HG03565 (cell line): ENCODE measurements around the gene RDH12.
"Not testable (repeated sequence)": the region's sequence is repeated elsewhere in the genome, so short reads cannot be mapped to it uniquely, and the experiment has no call there.

ENCODE experiments used
- ATAC-seq: cut with Tn5 transposase; IDR thresholded peaks from one replicate; pipeline ENCODE4 v1.9.1; 2021; ENCODE audit warnings: mild to moderate bottlenecking, moderate library complexity; ENCODE audit not compliant: unreplicated experiment

The RDH12 gene

DNA sequence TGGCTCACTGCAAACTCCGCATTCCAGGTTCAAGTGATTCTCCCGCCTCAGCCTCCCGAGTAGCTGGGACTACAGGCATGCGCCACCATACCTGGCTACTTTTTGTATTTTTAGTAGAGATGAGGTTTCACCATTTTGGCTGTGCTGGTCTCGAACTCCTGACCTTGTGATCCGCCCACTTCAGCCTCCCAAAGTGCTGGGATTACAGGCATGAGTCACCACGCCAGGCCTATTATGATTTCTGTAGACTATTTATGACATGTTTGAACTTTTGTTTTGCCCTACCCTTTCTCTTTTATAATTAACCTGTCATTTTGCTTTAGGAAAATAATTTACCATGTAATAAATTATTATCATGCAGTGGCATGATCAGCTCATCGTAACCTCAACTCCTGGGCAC lies at the start of gene RDH12:
Gene RDH12 (plus strand): TSS at position 395 of the 400 bp plus-strand sequence. CDS start 20,757 bp downstream, outside the sequence.
- ATAC-seq: not testable (repeated sequence)

- ATAC-seq: no peak
Observed at GRCh38 chr14:67652189-67652588, 49.5 kb upstream of the RDH12 start.

DNA sequence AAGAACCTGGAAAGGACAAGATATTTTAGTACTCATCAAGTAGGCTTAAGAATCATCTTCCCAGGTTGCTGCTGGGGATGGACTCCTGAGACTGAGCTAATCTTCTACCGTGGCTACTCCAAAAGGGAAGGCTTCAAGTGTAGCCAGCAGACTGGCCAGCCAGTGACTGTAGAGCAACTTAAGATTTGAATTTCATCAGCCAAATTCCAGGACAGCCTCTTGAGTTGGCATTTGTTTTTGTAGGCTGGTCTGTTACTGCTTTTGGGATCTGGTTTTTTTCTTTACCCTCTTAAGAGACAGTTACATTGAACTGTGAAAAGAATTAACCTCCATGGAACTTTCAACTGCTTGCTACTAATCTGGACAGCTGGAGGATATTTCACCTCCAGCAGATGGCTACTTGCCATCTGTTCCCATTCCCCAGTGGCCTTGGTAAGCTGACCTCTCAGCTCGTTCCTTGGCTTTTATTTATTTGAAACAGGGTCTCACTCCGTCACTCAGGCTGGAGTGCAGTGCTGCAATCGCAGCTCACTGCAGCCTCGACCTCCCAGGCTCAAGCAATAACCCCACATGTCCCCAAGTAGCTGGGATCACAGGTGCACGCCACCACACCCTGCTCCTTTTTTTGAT lies 47.9 kb upstream of the RDH12 start:
- no peak for ATAC-seq

- no peak for ATAC-seq
Observed at GRCh38 chr14:67663633-67664032, 38.1 kb upstream of the RDH12 start.

- ATAC-seq: no peak
Observed at GRCh38 chr14:67665868-67666267, 35.8 kb upstream of the RDH12 start.

DNA sequence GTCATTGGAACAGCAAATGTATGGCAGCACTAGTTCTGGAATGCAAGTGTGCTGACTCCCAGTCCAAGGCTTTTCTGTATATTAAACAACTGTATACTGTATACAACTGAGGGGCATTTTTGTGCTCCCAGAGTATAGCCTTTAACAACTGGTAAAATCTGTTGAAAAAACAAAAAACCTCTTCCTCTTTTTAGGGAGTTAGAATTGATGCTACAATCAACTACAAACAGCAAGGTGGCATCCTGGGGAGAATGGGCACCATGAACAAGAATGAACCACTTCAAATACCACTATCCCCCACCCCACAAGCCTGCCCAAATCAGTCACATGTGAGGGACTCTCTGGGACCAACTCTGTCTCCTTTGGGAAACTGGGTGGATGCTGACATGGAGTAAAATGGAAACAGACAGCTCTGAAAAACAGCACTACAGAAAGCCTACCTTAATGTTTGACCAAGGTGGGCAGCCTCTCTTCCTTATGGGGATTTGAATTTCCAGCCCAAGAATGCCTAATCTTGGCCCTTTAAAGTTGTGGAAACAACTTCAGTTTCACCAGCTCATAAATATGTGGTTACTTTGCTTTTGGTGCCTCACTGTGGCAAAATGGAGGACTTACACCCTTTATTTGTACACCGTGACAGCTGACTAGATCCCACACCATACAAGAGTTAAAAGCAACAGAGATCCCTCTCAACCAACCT lies 34.8 kb upstream of the RDH12 start:
- ATAC-seq: no peak

- ATAC-seq: no peak
Observed at GRCh38 chr14:67668559-67668958, 33.1 kb upstream of the RDH12 start.

- no peak for ATAC-seq
Observed at GRCh38 chr14:67673451-67673850, 28.2 kb upstream of the RDH12 start.

DNA sequence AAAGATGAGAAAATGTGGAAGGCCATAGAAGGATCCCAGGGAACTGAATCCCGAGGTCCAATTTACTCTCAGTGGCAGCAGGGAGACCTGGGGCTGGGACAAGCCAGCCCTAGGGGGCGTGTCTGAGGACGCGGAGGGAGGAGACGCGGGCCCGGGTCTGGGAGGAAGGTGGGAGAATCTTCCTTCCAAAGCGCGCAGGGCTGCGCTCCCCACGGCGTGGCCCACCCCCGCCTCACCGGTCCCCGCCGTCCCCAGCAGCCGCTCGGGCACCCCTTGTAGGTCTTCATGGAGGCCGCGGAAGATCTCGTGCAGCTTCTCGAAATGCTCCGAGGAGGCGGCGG lies 27.6 kb upstream of the RDH12 start:
- ATAC-seq: peak; percentile 15

DNA sequence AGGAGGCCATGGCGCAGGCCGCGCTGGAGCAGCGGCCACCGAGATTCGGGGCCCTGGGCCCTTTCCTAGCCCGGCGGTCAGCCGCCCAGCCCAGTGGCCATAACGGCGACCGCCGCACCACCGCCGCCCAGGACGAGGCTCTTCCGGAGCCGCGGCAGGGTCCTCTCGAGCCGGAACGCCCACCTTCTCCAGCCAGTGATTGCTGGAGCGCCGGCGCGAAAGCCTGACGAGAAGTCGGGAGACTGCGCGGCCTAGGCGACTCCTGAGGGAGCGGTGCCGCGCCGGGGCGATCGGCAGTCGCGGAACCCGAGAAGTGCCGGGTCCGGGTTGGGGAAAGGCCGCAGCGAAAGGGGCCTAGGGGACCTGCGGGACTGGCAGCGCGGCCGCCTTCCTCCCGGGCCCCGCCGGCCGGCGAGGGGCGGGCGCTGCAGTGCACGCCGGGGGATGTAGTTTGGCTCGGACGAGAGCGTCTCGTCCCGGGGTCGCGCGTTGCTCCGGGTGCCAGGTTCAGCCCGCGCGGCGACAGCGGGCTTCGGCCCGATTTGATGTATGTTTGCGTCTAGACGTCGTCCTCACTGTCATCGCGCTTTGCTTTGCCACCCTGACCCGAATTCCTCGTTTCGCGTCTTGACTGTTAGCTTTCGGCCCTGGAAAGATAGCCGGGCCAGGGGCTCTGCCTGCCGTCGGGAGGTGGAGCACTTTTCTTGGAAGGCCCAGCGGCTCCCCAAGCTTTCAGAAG lies 27.0 kb upstream of the RDH12 start, which contains the start of gene VTI1B:
Gene VTI1B (minus strand): TSS at position 153 of the 739 bp plus-strand sequence. CDS start 143 bp downstream, at position 10.
- ATAC-seq: peak; percentile 73

GRCh38 chr14:67675219-67675582 lies 26.5 kb upstream of the RDH12 start:
- no peak for ATAC-seq

DNA sequence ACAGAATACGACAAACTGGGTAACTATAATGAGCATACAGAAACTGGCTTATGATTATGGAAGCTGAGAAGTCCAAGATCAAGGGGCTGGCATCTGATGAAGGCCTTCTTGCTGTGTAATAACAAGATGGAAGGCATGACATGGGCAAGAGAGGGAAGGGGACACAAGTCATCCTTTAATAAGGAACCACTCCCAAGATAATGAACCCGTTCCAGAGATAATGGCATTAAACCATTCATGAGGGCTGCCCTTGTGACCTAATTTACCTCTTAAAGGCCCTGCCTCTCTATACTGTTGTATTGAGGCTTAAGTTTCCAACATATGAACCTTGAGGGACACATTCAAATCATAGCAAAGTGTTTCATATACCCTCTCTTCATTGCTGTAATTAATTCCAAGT lies 22.7 kb upstream of the RDH12 start:
- no peak for ATAC-seq

DNA sequence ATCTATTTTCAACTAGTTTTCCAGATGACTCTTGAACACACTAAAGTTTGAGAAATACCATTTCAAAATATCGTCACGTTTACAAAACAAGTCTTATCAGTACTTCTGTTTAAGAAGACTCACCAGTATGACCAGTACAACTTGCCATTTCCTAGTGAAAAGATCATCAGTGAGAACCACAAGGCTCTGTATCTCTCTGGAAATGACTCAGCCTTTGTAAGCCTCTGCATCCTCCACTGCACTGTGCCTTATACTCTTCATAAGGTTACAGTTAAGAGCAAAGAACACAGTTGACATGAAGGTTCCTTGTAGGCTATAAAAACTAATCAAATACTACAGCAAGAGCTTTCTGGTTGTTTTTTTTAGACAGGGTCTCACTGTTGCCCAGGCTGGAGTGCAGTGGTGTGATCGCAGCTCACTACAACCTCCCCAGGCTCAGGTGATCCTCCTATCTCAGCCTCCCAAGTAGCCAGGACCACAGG lies 21.5 kb upstream of the RDH12 start:
- peak; percentile 96 for ATAC-seq

GRCh38 chr14:67680941-67681340 lies 20.7 kb upstream of the RDH12 start:
- no peak for ATAC-seq

GRCh38 chr14:67683842-67684241 lies 17.8 kb upstream of the RDH12 start:
- no peak for ATAC-seq

DNA sequence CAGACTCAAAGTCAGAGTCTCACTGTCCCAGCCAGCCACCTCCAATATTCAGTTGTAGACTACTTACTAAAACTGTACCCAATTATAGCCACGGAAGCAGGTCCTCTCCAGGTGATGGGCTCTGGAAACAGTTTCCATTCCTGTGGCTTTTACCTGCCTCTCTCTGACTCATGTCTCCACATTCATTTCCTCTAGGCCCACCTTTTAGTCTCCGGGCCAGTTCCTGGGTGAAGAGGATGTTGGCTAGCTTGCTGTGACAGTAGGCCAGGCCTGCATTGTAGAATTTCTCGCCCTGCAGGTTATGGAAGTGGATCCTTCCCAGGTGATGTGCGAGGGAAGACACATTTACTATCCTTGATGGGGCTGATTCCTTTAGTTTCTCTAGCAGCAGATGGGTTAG lies 11.7 kb upstream of the RDH12 start:
- ATAC-seq: no peak

DNA sequence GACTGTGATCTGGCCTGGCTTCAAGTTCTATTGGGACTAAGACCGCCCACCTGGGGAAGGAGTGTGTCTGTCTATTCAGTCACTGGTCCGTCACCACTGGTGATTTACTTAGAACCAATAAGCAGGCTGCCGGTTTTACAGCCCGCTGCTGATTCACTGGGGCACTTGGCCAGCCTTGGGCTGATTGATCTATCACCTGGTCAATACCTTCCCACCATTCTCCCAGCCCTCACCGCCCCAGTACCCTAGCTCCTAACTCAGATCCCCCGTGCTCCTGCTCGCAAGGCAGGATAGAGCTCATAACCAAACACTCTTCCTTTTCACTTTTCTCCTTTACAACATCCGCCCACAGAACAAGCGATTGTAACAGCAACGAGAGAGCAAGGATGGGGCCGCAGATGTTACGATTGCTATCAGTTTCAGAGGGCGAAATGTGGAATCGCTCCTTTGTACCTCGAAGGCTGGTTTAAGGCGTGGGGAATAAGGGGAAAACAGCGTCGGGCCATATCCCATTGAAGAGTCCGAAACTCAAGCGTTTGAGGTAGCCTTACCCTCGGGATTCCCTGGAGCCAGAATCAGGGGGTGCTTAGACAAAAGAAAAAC lies 6.8 kb upstream of the RDH12 start:
- peak; percentile 85 for ATAC-seq

- peak; percentile 80 for ATAC-seq
Observed at GRCh38 chr14:67695394-67695949, 6.2 kb upstream of the RDH12 start, which contains the start of gene RDH11. Gene RDH11, minus strand, starts transcription at chr14:67695764. Its CDS starts 61 bp downstream, at chr14:67695703.

DNA sequence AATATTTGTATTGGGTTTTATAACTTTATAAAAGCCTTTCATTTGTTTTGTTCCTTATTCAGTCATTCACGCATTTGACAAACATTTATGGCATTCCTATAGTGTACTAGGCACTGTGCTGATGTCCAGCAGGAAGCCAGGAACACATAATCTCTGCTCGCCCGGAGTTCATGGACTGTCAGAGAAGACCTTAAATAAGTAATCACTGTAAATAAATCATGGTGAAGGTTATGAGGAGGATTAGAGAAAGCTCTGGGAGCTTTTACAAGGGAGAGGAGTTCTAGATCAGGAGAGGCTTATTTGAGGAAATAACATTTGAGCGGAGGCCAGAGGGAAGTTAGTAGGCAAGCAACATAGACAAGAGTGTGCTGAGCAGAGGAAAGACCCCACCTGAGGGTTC lies 4.7 kb upstream of the RDH12 start:
- no peak for ATAC-seq

GRCh38 chr14:67698179-67698578 lies 3.5 kb upstream of the RDH12 start:
- ATAC-seq: no peak

- ATAC-seq: no peak
Observed at GRCh38 chr14:67703997-67704396, 2.3 kb downstream of the RDH12 start.
